NCI-H748 (cell line): ENCODE data around the gene PRDM16.
A peak's percentile ranks its signal among the peaks of the same experiment; 100 is the strongest.

ENCODE experiments used
- DNase-seq: peaks from one replicate; lab custom pipeline; 2025; ENCODE audit not compliant: unreplicated experiment; lab: John Stamatoyannopoulos, UW

Gene PRDM16

DNA sequence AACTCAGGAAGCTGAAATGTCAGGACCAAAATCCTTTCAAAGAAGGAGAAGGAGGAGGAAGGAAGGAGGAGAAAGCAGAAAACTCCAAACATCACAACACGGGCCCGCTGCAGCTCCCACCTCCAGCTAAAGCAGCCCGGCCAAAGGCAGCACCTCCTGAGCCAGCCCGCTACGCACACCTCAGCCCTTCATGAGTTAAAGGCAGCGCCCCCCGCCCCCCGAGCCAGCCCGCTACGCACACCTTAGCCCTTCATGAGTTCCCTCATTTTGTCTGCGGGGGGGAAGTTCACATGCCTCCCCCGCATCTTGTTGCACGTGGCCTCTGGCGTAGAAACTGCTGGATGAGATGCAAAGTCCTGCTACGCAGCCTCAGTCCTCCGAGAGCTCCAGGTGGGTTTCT lies 294.8 kb downstream of the PRDM16 start:
- DNase-seq: no peak

DNA sequence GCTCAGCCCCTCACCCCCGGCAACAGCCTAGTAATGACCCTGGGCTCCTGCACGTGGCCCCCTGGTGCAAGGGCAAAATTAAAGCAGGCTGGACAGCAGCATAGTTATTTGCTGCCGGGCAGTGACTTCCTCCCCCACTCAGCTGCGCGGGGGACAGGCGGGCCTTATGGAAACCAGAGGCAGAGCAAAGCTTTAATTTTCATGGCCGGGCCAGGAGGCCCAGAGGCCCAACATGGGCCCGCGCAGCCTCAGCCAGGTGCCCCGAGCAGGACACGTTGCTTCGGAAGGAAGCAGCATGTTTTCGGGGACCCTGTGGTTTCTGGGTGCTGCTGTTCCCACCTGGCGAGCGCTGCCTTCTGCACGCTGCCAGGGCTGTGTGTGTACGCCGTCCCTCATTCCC lies 295.5 kb downstream of the PRDM16 start:
- DNase-seq: no peak

DNA sequence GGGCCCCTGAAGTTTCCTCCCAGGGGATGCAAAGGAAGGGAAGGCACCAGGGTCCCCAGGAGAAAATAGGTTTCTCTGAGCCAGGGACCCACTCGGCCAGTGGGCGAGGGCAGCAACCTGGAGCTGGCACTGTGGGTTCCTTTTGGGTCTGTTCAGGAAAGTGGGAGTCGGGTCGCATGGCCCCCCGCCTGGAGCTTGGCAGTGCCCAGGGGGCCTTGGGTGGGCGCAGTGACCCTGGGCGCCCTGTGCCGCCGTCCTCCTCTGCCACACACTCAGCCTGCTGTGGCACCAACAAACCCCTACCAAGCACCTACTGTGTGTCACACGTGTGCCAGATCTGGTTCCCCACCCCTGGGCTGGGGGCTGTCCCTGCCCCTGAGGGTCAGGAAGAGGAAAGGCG lies 296.0 kb downstream of the PRDM16 start:
- no peak for DNase-seq

DNA sequence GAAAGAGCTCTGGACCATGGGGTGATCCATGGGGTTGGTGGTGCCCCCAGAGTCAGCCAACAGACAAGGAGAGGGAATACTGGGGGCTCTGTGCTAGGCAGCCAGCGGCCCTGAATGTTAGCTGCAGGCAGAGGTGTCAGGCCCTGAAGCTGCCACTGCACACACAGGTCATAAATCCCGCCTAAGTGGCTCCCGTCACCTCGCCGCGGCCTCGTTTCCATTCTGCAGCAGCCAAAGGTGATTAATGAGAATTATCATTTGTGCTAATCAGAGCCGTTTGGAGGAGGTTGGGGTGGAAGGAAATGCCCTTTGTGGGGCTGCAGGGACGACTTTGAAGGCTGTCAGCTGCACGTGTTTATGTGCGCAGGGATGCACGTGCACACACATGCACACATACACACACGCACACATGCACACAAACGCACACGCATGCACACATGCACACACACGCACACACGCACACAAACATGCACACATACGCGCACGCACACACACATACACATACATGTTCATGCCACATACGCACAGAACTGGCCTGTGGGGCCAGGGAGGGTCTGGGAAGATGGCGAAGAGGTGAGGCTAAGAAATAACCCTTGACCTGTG lies 296.6 kb downstream of the PRDM16 start:
- DNase-seq: peak; percentile 3

DNA sequence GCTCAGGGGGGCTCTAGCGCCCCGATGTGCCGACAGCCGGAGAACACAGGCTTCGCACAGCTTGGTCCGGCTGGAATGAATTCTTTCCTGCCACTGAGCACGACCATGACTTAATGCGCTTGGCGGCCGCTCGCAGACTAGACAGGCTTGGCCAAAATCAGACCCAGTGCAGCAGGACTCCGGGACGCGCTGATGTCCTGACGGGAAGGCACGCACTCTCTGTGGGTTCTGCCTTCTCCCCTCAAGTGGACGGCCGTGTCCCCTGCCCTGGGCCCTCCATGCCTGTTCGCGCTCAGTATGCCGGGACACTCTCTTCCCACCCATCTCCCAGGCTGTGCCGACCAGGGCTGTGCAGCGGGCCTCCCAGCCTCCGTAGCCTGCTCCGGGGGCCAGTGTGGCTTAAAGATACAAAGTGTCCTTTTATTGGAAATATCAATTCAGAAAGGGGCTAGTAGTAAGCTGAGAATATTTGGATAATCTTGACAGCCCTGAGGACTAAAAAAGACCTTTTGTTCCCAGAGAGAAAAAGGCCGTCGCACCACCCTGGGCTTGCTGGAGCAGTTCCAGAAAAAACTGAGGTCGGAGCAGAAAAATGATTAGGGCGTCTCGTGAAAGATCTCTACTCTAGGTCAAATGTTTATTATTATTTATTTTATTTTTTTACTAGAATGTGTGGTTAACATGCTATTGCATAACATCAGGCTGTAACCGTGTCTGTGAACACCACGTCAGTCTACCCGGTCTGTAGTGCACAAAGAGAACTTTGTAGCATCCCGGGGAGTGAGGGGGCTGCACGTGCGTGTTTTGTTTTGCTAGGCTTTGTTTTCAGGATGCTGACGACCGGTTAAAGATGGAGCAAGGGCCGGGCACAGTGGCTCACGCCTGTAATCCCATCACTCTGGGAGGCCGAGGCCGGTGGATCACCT lies 297.4 kb downstream of the PRDM16 start:
- no peak for DNase-seq

DNA sequence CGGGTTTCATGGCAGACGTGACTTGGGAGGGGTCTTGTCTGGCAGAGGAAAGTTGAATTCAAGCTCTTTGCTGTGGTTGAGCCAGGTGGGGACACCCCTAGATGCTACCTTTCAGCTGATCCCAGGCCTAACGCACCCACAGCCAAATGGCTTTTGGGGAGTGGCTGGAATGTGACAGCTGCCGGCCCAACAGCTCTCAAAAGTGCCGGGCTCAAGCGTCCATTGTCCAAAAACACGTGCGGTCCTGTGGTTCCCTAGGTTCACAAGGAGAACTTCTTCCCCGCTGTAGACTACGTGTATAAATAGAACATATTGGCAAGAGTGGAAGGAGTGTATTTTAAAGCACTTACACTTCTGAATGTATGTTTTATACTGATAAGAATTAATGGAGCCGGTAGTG lies 298.4 kb downstream of the PRDM16 start:
- DNase-seq: no peak

DNA sequence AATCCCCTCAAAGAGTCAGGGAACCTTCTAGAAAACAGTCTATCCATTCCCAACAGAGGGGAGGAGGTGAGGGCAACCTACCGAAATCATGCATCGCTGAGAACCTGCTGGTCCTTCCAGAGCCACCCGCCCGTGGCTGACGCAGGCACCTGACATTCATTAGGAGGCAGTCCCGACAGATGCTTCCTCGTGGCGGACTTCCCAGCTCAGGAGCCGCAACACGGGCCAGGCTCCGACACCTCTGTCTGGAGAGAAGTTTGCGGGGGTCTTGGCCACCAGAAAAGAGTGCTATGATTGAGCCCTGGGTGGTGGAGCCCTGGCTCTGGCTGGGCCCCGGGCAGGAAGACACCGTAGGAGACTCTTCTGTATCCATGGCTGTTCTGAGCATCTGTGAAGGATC lies 299.1 kb downstream of the PRDM16 start:
- no peak for DNase-seq

DNA sequence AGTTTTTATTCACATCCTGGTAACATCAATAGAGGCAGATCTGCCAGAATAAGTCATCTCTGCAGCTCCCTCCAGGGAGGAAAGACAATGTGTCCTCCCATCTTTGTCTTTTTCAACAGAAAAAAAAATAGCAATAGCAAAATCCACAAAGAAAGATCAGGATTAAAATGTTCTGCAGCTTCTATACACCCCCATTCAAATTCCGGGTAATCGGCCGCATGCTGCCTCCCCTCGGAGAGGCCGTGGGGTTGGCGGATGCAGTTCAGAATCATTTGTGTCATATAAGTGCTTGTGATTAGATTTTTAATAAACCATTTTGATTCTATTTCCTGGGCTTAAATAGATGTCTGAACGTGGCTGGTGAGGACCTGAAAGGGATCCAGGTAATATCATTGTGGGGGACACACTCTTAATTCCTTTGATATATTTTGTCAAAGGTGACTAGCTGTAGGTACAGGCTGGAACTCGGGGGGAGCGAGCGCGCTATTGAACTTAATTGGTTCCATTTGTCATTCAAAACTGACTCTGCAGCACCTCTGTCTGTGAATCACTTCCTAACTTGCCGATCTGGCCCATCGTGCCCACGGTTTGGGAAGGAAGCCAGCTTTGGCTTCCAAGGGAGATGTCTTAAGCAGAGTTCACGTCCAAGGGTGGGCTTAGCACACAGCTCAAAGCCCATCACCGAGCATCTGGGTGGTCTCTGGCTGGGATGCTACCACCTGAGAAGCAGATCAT lies 299.9 kb downstream of the PRDM16 start:
- DNase-seq: no peak

DNA sequence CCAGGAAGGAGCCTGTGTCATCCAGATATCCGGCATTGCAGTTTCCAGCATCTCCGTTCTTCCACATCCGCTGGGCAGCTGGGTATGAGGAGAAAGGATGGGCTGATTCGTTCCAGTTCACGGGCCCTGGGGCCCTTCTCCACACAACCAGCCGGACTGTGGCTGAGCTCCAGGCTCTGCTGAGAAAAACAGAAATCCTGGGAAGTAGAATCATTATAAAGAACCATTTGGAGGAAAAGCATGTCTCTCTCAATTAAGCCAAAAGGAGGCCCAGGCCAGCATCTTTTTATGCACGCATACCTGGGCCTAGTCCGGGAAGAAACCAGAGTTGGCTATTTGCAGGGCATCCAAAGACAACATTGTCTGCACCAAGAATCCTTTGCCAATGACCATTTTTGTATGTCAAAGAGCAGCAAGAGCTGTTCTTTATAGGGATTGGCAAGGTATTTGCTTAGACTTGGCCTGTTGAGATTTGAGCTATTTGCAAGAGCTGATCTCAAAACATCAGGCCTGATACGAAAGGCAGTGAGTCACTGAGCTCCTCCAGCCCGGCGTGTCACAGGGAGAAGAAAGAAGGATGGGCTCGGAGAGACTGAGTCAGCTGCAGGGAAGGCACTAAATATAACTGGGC lies 300.6 kb downstream of the PRDM16 start:
- no peak for DNase-seq

DNA sequence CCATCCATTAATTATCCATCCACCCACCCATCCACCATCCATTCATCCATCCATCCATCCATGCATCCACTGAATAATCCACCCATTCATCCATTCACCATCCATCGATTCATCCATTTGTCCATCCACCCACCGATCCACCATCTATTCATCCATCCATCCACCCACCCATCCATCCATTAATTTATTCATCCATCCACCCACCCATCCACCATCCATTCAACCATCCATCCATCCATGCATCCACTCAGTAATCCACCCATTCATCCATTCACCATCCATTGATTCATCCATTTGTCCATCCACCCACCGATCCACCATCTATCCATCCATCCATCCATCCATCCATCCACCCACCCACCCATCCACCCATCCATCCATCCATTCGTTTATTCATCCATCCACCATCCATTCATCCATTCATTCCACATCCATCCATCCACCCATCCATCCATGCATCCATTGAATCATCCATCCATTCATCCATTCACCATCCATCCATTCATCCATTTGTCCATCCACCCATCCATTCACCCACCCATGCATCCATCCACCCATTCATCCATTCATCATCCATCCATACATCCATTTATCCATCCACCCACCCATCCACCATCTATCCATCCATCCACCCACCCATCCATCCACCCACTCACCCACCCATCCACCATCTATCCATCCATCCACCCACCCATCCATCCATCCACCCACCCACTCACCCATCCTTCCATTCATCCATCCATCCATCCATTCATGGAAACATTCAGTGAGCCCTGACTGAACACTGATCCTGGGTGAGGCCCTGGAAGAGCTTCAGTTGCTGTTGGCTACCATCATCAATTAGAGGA lies 302.1 kb downstream of the PRDM16 start:
- DNase-seq: no peak

DNA sequence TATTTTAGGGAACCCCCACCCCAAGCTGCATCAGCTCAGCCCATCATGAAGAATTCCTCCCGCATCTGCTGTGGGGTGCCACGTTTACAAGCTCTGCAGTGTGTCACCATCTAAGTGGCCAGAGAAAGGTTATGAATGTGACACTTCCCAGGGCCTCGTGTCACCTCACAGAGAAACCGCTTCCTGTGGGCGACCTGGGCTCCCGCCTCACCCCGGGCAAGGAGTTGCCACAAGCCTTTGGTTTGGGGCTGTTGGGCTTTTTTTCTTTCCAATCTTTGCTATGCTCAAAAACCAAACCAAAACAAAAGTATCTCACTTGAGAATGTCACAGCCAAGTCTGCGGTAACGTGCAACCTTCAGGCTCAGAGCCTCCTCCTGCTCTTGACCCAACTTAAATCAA lies 303.3 kb downstream of the PRDM16 start:
- DNase-seq: no peak

DNA sequence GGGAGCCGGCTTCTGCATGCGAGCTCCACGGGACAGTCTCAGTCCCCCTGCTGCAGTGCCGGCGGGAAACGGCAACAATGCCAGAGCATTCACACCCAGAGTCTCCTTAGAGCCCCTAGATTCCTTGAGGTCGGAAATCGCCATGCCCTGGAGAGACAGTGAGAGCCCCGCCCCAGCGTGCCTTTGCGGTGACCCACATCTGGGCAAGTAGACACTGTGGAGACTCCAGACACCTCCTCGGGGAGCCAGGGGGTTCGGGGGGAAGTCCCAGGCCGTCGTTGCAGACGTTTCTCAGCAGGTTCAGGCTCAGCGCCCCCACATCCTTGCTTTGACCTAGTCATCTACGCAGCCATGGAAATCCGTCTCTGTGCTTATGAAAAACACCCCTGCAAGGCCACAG lies 304.2 kb downstream of the PRDM16 start:
- DNase-seq: no peak

DNA sequence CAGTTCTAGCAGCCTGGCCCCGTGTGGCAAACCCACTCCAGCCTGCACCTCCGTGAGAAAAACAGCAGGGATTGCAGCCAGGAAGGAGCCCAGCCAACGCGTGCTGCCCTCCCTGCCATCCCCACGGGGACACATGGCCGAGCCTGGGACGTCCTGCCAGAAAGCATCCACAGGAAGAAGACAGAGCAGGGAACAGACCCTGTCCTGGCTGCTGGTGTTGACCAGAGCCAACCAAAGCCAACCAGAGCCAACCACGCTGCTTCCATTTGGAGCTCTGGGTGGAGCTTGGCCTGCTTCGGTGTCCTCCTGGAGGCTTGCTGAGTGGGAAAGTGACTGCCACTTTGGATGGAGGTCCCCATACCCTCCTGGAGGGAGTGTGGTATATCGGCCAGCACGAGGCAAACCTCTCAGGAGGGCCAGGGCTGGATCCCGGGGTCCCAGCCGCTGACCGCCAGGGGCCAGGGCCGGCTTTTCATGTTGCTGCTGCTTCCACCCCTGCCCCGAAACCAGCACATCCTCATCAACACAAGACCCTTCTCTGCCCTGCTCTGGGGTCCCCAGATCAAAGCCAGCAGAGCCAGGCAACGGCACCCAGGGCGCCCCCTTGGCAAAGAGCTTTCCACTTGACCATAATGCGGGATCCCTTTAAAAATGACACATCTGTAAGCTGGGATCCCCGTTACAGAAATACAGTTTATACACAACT lies 304.9 kb downstream of the PRDM16 start:
- DNase-seq: no peak

DNA sequence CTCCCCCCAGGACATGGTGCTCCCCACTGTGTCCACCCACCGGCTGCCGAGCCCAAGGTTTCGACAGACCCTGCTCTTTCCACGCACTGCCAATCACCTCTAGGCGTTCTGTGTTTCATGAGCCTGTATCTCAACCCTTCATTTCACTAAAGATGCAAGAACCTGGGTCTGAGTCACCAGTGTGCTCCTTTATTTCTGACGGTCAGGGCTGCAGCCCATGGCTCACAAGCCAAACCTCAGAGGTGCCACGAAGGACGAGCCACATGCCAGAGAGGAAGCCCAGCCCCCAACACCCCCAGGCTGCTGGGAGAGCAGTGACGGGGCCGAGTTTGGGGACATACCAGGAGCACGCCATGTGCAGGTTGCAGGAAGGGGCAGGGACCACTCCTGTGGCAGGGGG lies 306.2 kb downstream of the PRDM16 start:
- no peak for DNase-seq

DNA sequence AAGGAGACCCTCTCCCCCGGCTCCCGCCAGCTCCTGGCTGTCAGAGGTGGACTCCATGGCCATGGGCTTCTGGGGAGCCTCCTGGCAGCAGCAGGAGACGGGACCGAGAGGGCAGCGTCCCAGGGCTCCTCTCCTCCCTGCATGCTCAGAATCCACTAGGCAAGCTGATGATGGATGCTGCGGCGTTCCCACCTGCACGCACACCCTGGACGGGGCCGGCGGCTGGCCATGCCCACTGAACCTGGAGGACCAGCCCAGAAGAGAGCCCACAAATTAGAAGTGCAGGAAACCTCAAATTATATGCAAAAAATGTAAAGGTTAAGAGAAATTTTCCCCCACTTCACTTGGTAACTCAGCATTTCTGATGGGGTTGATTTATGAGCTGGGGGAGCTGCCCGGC lies 308.2 kb downstream of the PRDM16 start:
- DNase-seq: no peak

DNA sequence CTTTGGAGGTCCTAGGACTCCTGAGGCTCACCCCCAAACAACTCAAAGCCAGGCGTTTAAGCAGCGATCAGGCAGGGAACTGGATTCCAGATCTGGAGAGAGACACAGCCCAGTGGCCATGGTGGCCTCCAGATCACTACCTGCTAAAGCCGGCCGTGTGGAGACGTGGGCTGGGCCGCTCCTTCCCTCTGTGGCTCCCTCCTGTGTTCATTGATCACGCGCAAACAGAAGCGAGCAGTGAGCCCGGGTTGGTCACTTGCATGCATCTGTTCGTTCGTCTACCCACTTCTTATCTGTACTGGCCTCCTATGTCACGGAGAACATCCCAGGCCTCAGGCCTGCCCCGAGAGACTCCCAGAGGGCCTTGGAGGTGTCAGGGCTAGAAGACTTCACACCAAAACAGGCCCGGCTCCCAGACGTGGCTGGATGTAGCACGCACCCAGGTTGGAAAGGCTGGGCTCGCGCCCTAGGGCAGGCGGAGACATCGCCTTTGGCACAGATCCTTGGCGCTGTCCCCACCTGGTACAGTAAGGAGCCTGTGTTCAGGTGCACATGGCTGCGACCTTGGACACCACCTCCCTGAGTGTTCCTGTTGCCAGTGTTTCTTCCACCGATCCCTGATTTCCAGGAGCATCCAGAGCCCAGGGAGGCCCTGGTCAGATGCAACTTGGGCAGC lies 308.7 kb downstream of the PRDM16 start:
- DNase-seq: no peak

DNA sequence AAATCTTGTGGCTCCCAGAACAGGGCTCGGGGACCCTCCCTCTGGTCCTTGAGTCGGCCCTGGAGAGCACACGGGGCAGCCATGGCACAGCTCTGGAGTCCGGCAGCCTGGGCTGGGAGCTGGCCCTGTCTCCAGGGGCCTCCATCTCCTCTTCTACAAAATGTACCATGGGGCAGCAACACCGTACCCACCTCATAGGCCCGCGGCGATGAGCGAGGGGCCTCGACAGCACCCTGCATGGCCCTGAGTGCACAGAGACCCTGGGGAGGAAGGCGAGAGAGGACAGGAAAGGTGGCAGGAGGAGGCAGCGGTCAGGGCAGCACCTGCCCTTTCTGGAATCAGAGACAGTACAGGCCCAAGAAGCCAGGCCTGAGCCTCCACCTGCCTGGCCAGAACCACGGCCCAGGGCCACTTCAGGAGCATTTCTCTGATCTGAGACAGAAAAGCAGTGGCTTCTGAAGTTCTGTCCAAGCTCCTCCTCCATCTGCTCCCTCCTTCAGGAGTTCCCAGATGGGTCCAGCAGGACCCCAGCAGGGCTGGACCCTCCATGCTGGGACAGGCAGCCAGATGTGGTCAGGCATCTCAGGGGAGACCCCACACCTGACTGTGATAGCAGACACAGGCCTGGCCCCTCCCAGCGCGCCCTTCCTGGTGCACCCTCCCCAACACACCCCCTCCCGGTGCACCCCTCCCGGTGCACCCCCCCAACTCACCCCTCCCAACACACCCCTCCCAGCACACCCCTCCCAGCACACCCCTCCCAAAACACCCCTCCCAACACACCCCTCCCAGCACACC lies 309.6 kb downstream of the PRDM16 start:
- no peak for DNase-seq

DNA sequence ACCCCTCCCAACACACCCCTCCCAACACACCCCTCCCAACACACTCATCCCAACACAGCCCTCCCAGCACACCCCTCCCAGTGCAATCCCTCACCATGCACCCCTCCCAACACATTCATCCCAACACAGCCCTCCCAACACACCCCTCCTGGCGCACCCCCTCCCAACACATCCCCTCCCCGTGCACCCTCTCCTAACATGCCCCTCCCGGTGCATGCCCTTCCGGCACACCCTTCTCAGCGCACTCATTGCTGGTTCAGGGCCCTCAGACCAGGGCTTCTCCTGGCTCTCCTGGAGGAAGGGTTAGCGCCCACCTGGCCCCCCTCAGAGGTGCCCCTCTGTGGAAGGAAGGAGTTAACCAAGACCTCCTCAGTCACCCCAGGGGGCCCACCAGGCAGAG lies 310.9 kb downstream of the PRDM16 start:
- no peak for DNase-seq

DNA sequence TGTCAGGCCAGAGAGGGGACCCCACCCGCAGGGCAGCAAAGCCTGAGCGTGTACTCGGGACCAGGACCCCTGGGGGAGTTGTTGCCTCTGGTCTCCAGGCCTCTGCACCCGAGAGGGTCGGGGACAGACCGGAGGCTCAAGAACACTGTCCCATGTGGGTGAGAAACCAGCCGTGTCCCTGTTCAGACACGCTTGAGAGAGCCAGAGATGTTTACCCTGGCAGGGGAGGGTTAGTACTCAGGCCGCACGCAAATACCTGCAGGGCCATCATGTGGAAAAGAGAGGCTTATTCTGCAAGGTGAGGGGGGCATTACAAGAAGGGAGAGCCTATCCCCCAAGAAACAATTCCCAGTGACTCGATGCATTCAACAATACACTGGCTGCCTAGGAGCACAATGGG lies 311.5 kb downstream of the PRDM16 start:
- no peak for DNase-seq
